Lung (tissue), 12 donors: ENCODE measurements around the gene RCC2. TPM values are rescaled to one million over a fixed set of nuclear protein-coding genes. Genes with fewer than 3 reads are reported as not detected.
A peak's percentile ranks its signal among the peaks of the same experiment; 100 is the strongest.

ENCODE experiments used
- ATAC-seq: fragments of 200-7000 bp; cut with Tn5 transposase; one replicate; pipeline ENCODE4 v1.9.1; 2020; ENCODE audit warnings: moderate number of reproducible peaks; ENCODE audit not compliant: insufficient read depth, low FRiP score
- DNase-seq, 3 donors: peaks; one replicate each; pipeline ENCODE4 v3.0.0-alpha.2; 2013 to 2017
- H3K27ac ChIP-seq, 2 donors: one replicate each; pipeline ENCODE4 v1.5.1; 2013; ENCODE audit warnings: mild to moderate bottlenecking in 2 of 2, moderate library complexity in 2 of 2, control low read depth in 1 of 2, inconsistent platforms in 1 of 2, low read depth in 1 of 2, low read length in 1 of 2
- H3K27me3 ChIP-seq, 3 donors: one replicate each; pipeline ENCODE4 v1.5.1; 2013; ENCODE audit warnings: low read length in 2 of 3; ENCODE audit not compliant: control insufficient read depth in 3 of 3, insufficient read depth in 3 of 3
- H3K36me3 ChIP-seq, 4 donors: one replicate each; pipeline ENCODE4 v1.5.1; 2013; ENCODE audit warnings: low read length in 4 of 4, mild to moderate bottlenecking in 1 of 4, moderate library complexity in 1 of 4; ENCODE audit not compliant: control insufficient read depth in 4 of 4, insufficient read depth in 4 of 4
- H3K4me1 ChIP-seq, 5 donors: one replicate each; pipeline ENCODE4 v1.5.1; 2013; ENCODE audit warnings: low read length in 5 of 5, mild to moderate bottlenecking in 2 of 5, moderate library complexity in 1 of 5; ENCODE audit not compliant: control insufficient read depth in 5 of 5, insufficient read depth in 5 of 5
- H3K4me3 ChIP-seq: one replicate; pipeline ENCODE4 v1.5.1; 2013; ENCODE audit warnings: mild to moderate bottlenecking, control low read depth, moderate library complexity
- H3K9ac ChIP-seq, 2 donors: one replicate each; pipeline ENCODE4 v1.5.1; 2013; ENCODE audit warnings: low read length in 2 of 2, control low read depth in 1 of 2; ENCODE audit not compliant: insufficient read depth in 1 of 2
- H3K9me3 ChIP-seq, 4 donors: one replicate each; pipeline ENCODE4 v1.5.1; 2013; ENCODE audit warnings: low read length in 3 of 4, mild to moderate bottlenecking in 1 of 4, moderate library complexity in 1 of 4; ENCODE audit not compliant: control insufficient read depth in 4 of 4, insufficient read depth in 3 of 4
- CTCF ChIP-seq: IDR thresholded peaks from 2 replicates; pipeline ENCODE4 v1.5.1; 2012; ENCODE audit warnings: mild to moderate bottlenecking; ENCODE audit errors: control extremely low read depth, extremely low read depth
- WGBS, 2 donors: extraction: QIAGEN DNeasy Blood & Tissue Kit; methylation state at CpG; one replicate each; pipeline ENCODE4 v1.1.7; 2013; 5-methylcytosine and 5-hydroxymethylcytosine counted together
- polyA plus RNA-seq, 2 donors: library from polyadenylated mRNA; stranded (reverse); fragments of 200-250 nt; gene quantifications; one replicate each; pipeline ENCODE4 v1.2.1, GENCODE V29; 2013
- total RNA-seq, 2 donors: library from RNA; depleted of rRNA in 1 of 2; stranded (reverse); fragments of >200 nt in 1 of 2; gene quantifications; one replicate each; pipeline ENCODE4 v1.2.1, GENCODE V29; 2014 to 2021
- donor health status: control.
- donor health status: control.
- donor health status: Bipolar disorder and iron deficiency.
- donor health status: healthy.
- donor health status: DM: yes; HTN: yes; CAD: no.

The RCC2 gene
- total and polyA plus RNA-seq, 4 donors: 31.9 to 51.2 (median 38.5) TPM

GRCh38 chr1:17433261-17433660 is 6.2 kb downstream of the RCC2 start:
- Histone ChIP-seq H3K4me3 (no peak overlapping the region), H3K4me1 (peaks cover 0 to 11% (median 6%) of the 10 kb centered on the region in 5 donors), H3K36me3 (peaks cover 3 to 19% (median 11%) of the 10 kb centered on the region in 4 donors), H3K9me3 (no peaks in the 10 kb centered on the region), H3K27me3 (no peaks in the 10 kb centered on the region), H3K9ac (no peak overlapping the region), H3K27ac (no peak overlapping the region)
- DNase-seq: no peak
- no peak for ATAC-seq
- TF ChIP-seq CTCF: no peak
- 91 to 92% methylated on average over 13 of the region's 13 CpGs for WGBS, 2 donors

GRCh38 chr1:17432412-17432811 is 7.1 kb downstream of the RCC2 start:
- Histone ChIP-seq H3K4me1 (peaks cover 0 to 13% (median 8%) of the 10 kb centered on the region in 5 donors), H3K36me3 (peaks cover 7 to 27% (median 16%) of the 10 kb centered on the region in 4 donors), H3K9me3 (no peaks in the 10 kb centered on the region), H3K27me3 (no peaks in the 10 kb centered on the region), H3K9ac (no peak overlapping the region), H3K27ac (peak overlapping the region in 1 of 2 donors; percentile 56), H3K4me3 (no peak overlapping the region)
- 94 to 98% methylated on average over 3 of the region's 3 CpGs for WGBS, 2 donors
- DNase-seq (no peak), ATAC-seq (no peak)
- no peak for TF ChIP-seq CTCF

GRCh38 chr1:17429183-17429582 is 10.3 kb downstream of the RCC2 start:
- Histone ChIP-seq H3K4me3 (no peak overlapping the region), H3K27me3 (no peaks in the 10 kb centered on the region), H3K27ac (peak overlapping the region in 1 of 2 donors; percentile 18), H3K9me3 (no peaks in the 10 kb centered on the region), H3K36me3 (peaks cover 18 to 47% (median 23%) of the 10 kb centered on the region in 4 donors), H3K9ac (no peak overlapping the region), H3K4me1 (peaks cover 0 to 14% (median 6%) of the 10 kb centered on the region in 5 donors)
- ATAC-seq: no peak
- DNase-seq: no peak
- TF ChIP-seq CTCF: no peak
- WGBS, 2 donors: 84 to 87% methylated on average over 9 of the region's 9 CpGs
